HepG2 (cell line): Measurements from ENCODE around the gene RAB3D. TPM values are rescaled to one million over a fixed set of nuclear protein-coding genes. Genes with fewer than 3 reads are reported as not detected.
"Not testable (repeated sequence)": the region's sequence is repeated elsewhere in the genome, so short reads cannot be mapped to it uniquely, and the experiment has no call there.

Experiments
- ATAC-seq: fragments of 200-7000 bp; cut with Tn5 transposase; 3 replicates; pipeline ENCODE4 v1.9.1; 2020; ENCODE audit warnings: mild to moderate bottlenecking, moderate library complexity
- BruUV-seq: library from RNA; stranded (reverse); fragments of 400-500 nt; replicated peaks from 2 replicates; lab custom pipeline; 2021; lab: Mats Ljungman, UMichigan
- CTCF ChIA-PET: fragments of 300-600 bp; formaldehyde crosslinking; extraction: SDS; loops from one replicate; lab custom pipeline; 2021; ENCODE audit warnings: low total read pairs, inconsistent platforms, low intra/inter-chr PET ratio; lab: Yijun Ruan, JAX
- POLR2A ChIA-PET: fragments of 350-600 bp; sonication (Branson Sonifier 250); formaldehyde crosslinking; loops from one replicate; lab custom pipeline; 2020; ENCODE audit warnings: antibody characterized with exemption, inconsistent platforms; lab: Yijun Ruan, JAX
- DNase-seq: peaks from one replicate; pipeline ENCODE4 v3.0.0-alpha.2; 2015; ENCODE audit warnings: low spot score
- FAIRE-seq: peaks from 3 replicates; lab custom pipeline; 2011; peaks lifted over from hg19 to GRCh38; lab: Jason Lieb, UNC
- H2AFZ ChIP-seq: one replicate; pipeline ENCODE4 v1.6.1; 2011; ENCODE audit warnings: low read length, inconsistent platforms
- H3K27ac ChIP-seq: fragments of 300-600 bp; 3 replicates; pipeline ENCODE4 v1.8.0; 2011; ENCODE audit warnings: mixed run types, mild to moderate bottlenecking, mixed read lengths, low read length, inconsistent platforms; ENCODE audit not compliant: insufficient read depth; ENCODE audit errors: extremely low read length
- H3K27me3 ChIP-seq, 2 experiments: fragments of 200-600 bp in 1 of 2; 2 replicates in 1 of 2; 3 replicates in 1 of 2; pipeline versions ENCODE4 v1.6.0 to v1.8.0; 2011; ENCODE audit warnings: low read length in 2 of 2, mild to moderate bottlenecking in 2 of 2, moderate library complexity in 2 of 2, inconsistent platforms in 1 of 2; ENCODE audit not compliant: insufficient read depth in 2 of 2, control insufficient read depth in 1 of 2
- H3K36me3 ChIP-seq, 2 experiments: fragments of 200-600 bp in 1 of 2; replicated peaks in 1 of 2; 2 replicates in 1 of 2; 3 replicates in 1 of 2; pipeline versions ENCODE4 v1.5.1 to v1.8.0; 2011; ENCODE audit warnings: low read length in 2 of 2, inconsistent platforms in 1 of 2; ENCODE audit not compliant: insufficient read depth in 2 of 2, control insufficient read depth in 1 of 2
- H3K4me1 ChIP-seq: 2 replicates; pipeline ENCODE4 v1.5.1; 2012; ENCODE audit warnings: low read length, inconsistent platforms; ENCODE audit not compliant: insufficient read depth
- H3K4me2 ChIP-seq: 2 replicates; pipeline ENCODE4 v1.6.0; 2011; ENCODE audit warnings: low read depth, low read length, inconsistent platforms
- H3K4me3 ChIP-seq, 3 experiments: fragments of 200-600 bp in 1 of 3; sonication (generic), shearing (Covaris generic) in 1 of 3; replicated peaks in 1 of 3; 2 replicates each; pipeline ENCODE4 v1.5.1; 2011 to 2016; ENCODE audit warnings: low read length in 3 of 3, inconsistent platforms in 2 of 3, low read depth in 2 of 3, mild to moderate bottlenecking in 2 of 3, control low read depth in 1 of 3, mixed read lengths in 1 of 3; ENCODE audit not compliant: insufficient read depth in 1 of 3
- H3K79me2 ChIP-seq: one replicate; pipeline ENCODE4 v1.6.1; 2011; ENCODE audit warnings: low read length, inconsistent platforms; ENCODE audit not compliant: insufficient read depth
- H3K9ac ChIP-seq: 2 replicates; pipeline ENCODE4 v1.6.0; 2011; ENCODE audit warnings: mild to moderate bottlenecking, low read depth, low read length, inconsistent platforms; ENCODE audit not compliant: insufficient read depth
- H3K9me3 ChIP-seq: 2 replicates; pipeline ENCODE4 v1.5.1; 2012; ENCODE audit warnings: mild to moderate bottlenecking, low read length
- H4K20me1 ChIP-seq: 2 replicates; pipeline ENCODE4 v1.6.0; 2011; ENCODE audit warnings: inconsistent platforms, mild to moderate bottlenecking, low read length, moderate library complexity; ENCODE audit not compliant: insufficient read depth
- TAF1 ChIP-seq: sonication (generic); formaldehyde crosslinking; IDR thresholded peaks from 2 replicates; pipeline ENCODE4 v1.4.0; 2020; ENCODE audit warnings: missing genetic modification reagents
- TBX2 ChIP-seq: sonication (generic); formaldehyde crosslinking; IDR thresholded peaks from 2 replicates; pipeline ENCODE4 v1.5.0; 2020; ENCODE audit warnings: missing genetic modification reagents, mild to moderate bottlenecking, borderline replicate concordance
- ZKSCAN8 ChIP-seq: IDR thresholded peaks from 2 replicates; pipeline ENCODE4 v1.6.1; 2016; ENCODE audit warnings: borderline replicate concordance, missing genetic modification reagents, missing compliant biosample characterization
- WGBS: methylation state at CpG from one replicate; pipeline ENCODE4 v1.1.6; 2017; ENCODE audit warnings: low lambda C conversion rate; 5-methylcytosine and 5-hydroxymethylcytosine counted together
- in situ Hi-C: cut with HindIII; loops from 2 replicates; pipeline ENCODE4 v1.10.0; 2017; ENCODE audit warnings: low pct_unique_long_range_greater_than_20kb; ENCODE audit not compliant: extremely low pct_ligation_motif_present
- intact Hi-C: fragments of 100-400 bp; cut with micrococcal nuclease; formaldehyde crosslinking; loops from one replicate; pipeline ENCODE4 v1.10.0; 2022; ENCODE audit not compliant: unreplicated experiment
- polyA plus RNA-seq, 8 experiments: library from polyadenylated mRNA; depleted of rRNA in 3 of 8; stranded (reverse) in 7 of 8; unstranded in 1 of 8; fragments of >200 nt; fragmentation: Illumina TruSeq in 4 of 8; extraction: Trizol in 4 of 8; gene quantifications; 2 replicates each; pipeline versions ENCODE4 v1.2.1 to v1.2.3, GENCODE V29; 2011 to 2016; ENCODE audit warnings: low read depth in 4 of 8, missing spikeins in 1 of 8, mixed read lengths in 1 of 8; ENCODE audit not compliant: insufficient read depth in 1 of 8
- total RNA-seq, 5 experiments: library from RNA; depleted of rRNA; stranded (reverse); fragments of >200 nt; fragmentation: Illumina TruSeq; extraction: Trizol; gene quantifications; 2 replicates each; pipeline ENCODE4 v1.2.3, GENCODE V29; 2016; ENCODE audit warnings: low read depth in 1 of 5

RAB3D gene
- total and polyA plus RNA-seq, 2 of the 13 experiments (the other 11 are each of a cell fraction or from before 2014, with no cell fraction given) = 2.0 to 16.1 TPM

GRCh38 chr19:11342429-11342828, 3.0 kb upstream of the RAB3D start:
- peaks cover 55% of the 10 kb centered on the region for H3K4me1 ChIP-seq

DNA sequence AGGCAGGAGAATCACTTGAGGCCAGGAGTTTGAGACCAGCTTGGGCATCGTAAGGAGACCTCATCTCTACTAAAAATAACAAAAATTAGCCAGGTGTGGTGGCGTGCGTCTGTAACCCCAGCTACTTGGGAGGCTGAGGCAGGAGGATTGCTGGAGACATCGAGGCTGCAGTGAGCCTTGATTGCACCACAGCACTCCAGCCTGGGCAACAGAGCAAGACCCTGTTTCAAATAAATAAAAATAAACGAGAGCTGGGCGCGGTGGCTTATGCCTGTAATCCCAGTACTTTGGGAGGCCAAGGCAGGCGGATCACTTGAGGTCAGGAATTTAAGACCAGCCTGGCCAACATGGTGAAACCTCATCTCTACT, 626 bp upstream of the RAB3D start:
- FAIRE-seq, H3K27me3 ChIP-seq, H4K20me1 ChIP-seq, H3K79me2 ChIP-seq, intact Hi-C loops, BruUV-seq, H3K36me3 ChIP-seq, H2AFZ ChIP-seq, H3K9me3 ChIP-seq, CTCF ChIA-PET, DNase-seq, H3K27ac ChIP-seq, in situ Hi-C loops, ATAC-seq: not testable (repeated sequence)
- H3K4me3 ChIP-seq = peak overlapping the region; percentile 67 to 81 (median 81); a peak in 5 of 6 replicates
- peak overlapping the region; percentile 97 for H3K4me2 ChIP-seq
- 85% methylated on average over 8 of the region's 8 CpGs for WGBS
- H3K4me1 ChIP-seq = peaks cover 41% of the 10 kb centered on the region
- peak overlapping the region; percentile 24; the same call in 1 of the 2 replicates for H3K9ac ChIP-seq
- POLR2A ChIA-PET = interaction anchor here (0.8 to 2.7 kb wide), 4 partner anchors 16 to 103 kb away, joined by 3 to 17 read pairs (median 4); partner anchors contain the start of gene SWSAP1

More at GRCh38 chr19:11342429-11342828, 3.0 kb upstream of the RAB3D start:
- intact Hi-C loops (no loop called here), in situ Hi-C loops (no loop called here)
- H3K4me3 ChIP-seq = no peak overlapping the region
- H3K9ac ChIP-seq = no peak overlapping the region
- ATAC-seq (no peak), DNase-seq (no peak), FAIRE-seq (no peak)
- H3K79me2 ChIP-seq = no peaks in the 10 kb centered on the region
- H3K36me3 ChIP-seq = no peaks in the 10 kb centered on the region
- no peak overlapping the region for H2AFZ ChIP-seq
- CTCF ChIA-PET = no interaction called here
- H3K9me3 ChIP-seq = no peaks in the 10 kb centered on the region
- POLR2A ChIA-PET = no interaction called here
- H3K27me3 ChIP-seq = no peaks in the 10 kb centered on the region
- no peak overlapping the region for H3K27ac ChIP-seq
- WGBS = 93% methylated on average over 3 of the region's 3 CpGs
- no TSS peak for BruUV-seq
- H3K4me2 ChIP-seq = no peak overlapping the region
- no peak for TF ChIP-seq TAF1 (CRISPR knock-in tag)
- TF ChIP-seq TBX2 = no peak
- TF ChIP-seq ZKSCAN8 = peak; percentile 76
- TF ChIP-seq, all 625 proteins: peak for 1
- H4K20me1 ChIP-seq = no peaks in the 10 kb centered on the region
